Endothelial cell of umbilical vein (primary cell): ENCODE results near the gene IL10RA.

Source experiments
- EZH2 ChIP-seq: IDR thresholded peaks from 2 replicates; pipeline ENCODE4 v1.6.1; 2012; ENCODE audit warnings: borderline replicate concordance, low read depth, mild to moderate bottlenecking, moderate library complexity, low read length, inconsistent platforms; ENCODE audit not compliant: severe bottlenecking
- FOS ChIP-seq: IDR thresholded peaks from 2 replicates; pipeline ENCODE4 v1.6.1; 2011; ENCODE audit warnings: mild to moderate bottlenecking, low read length, moderate library complexity, borderline replicate concordance; ENCODE audit not compliant: insufficient read depth
- GATA2 ChIP-seq: IDR thresholded peaks from 2 replicates; pipeline ENCODE4 v1.7.0; 2011; ENCODE audit warnings: low read depth, mild to moderate bottlenecking, moderate library complexity, mixed read lengths, low read length; ENCODE audit not compliant: insufficient read length, insufficient read depth
- JUN ChIP-seq: IDR thresholded peaks from 2 replicates; pipeline ENCODE4 v1.6.1; 2011; ENCODE audit warnings: borderline replicate concordance, low read depth; ENCODE audit not compliant: insufficient read length, insufficient read depth
- MYC ChIP-seq: IDR thresholded peaks from one replicate; pipeline ENCODE4 v1.6.1; 2011; ENCODE audit warnings: mild to moderate bottlenecking, low read depth, low read length
- POLR2A ChIP-seq: IDR thresholded peaks from 2 replicates; pipeline ENCODE4 v1.6.1; 2012; ENCODE audit warnings: low read depth, mild to moderate bottlenecking, control low read depth, low read length
- POLR2AphosphoS5 ChIP-seq: IDR thresholded peaks from 2 replicates; pipeline ENCODE4 v1.6.1; 2012; ENCODE audit warnings: low read depth, mild to moderate bottlenecking, control low read depth, low read length, moderate library complexity; ENCODE audit not compliant: insufficient read depth
- TF ChIP-seq, protein P1 (sequence below), 2 donors: IDR thresholded peaks; 1 replicate in 1 of 2; 2 replicates in 1 of 2; pipeline ENCODE4 v1.5.1; 2011; ENCODE audit warnings: low read length in 2 of 2, mild to moderate bottlenecking in 2 of 2, moderate library complexity in 2 of 2, control low read depth in 1 of 2, inconsistent platforms in 1 of 2, low read depth in 1 of 2; ENCODE audit not compliant: insufficient read depth in 1 of 2; ENCODE audit errors: extremely low read depth in 1 of 2
- TF ChIP-seq, protein P2 (sequence below): IDR thresholded peaks from 2 replicates; pipeline ENCODE4 v1.6.1; 2011; ENCODE audit not compliant: insufficient read depth, insufficient read length

DNA sequence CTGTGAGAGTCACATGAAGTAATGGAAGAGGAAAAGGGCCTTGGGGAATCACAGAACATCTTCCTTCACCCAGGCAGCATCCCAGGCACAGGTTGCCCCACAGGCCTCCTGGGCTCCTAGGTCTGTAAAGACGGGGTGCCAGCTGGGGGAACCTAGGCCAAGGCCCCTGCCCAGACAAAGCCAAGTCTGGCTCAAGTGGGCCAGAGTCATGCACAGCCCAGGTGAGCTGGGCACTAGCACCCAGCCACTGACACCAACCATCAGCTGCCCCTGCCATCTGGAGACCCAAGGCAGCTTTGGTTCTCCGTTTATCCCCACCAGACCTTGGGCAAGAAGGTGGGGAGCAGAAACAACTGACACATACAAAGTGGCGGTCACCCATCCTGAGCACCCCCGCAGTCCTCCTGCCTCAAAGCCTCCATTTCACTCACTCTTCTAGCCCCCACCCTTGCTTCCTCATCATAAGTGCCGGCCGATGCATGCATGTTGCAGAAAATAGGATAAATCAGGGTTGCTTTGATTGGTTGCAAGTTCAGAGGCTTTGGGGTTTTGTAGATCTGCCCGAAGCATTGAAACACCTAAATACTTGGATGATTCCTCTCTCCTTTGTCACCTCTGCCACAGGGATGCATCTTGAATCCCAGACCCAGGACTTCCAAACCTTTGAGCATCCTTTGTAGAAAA, 64.2 kb downstream of the IL10RA start:
- TF ChIP-seq, protein P1, sequence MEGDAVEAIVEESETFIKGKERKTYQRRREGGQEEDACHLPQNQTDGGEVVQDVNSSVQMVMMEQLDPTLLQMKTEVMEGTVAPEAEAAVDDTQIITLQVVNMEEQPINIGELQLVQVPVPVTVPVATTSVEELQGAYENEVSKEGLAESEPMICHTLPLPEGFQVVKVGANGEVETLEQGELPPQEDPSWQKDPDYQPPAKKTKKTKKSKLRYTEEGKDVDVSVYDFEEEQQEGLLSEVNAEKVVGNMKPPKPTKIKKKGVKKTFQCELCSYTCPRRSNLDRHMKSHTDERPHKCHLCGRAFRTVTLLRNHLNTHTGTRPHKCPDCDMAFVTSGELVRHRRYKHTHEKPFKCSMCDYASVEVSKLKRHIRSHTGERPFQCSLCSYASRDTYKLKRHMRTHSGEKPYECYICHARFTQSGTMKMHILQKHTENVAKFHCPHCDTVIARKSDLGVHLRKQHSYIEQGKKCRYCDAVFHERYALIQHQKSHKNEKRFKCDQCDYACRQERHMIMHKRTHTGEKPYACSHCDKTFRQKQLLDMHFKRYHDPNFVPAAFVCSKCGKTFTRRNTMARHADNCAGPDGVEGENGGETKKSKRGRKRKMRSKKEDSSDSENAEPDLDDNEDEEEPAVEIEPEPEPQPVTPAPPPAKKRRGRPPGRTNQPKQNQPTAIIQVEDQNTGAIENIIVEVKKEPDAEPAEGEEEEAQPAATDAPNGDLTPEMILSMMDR (IDR thresholded peaks at IDR 0.05; ENCODE audit: extremely low read depth in 1 of 2, insufficient read depth in 1 of 2, low read depth in 1 of 2, low read length in 2 of 2) = no peak
- TF ChIP-seq POLR2A (no peak), FOS (no peak), EZH2 (no peak), MYC (no peak), POLR2AphosphoS5 (no peak), GATA2 (no peak), JUN (no peak)
- TF ChIP-seq, protein P2, sequence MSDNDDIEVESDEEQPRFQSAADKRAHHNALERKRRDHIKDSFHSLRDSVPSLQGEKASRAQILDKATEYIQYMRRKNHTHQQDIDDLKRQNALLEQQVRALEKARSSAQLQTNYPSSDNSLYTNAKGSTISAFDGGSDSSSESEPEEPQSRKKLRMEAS = no peak
